ENCODE results near the gene ZNF518A. TPM values are rescaled to one million over a fixed set of nuclear protein-coding genes. Genes with fewer than 3 reads are reported as not detected.

Gene ZNF518A
- total RNA-seq, 1 experiment from 2014 or later, result 13.7 TPM

DNA sequence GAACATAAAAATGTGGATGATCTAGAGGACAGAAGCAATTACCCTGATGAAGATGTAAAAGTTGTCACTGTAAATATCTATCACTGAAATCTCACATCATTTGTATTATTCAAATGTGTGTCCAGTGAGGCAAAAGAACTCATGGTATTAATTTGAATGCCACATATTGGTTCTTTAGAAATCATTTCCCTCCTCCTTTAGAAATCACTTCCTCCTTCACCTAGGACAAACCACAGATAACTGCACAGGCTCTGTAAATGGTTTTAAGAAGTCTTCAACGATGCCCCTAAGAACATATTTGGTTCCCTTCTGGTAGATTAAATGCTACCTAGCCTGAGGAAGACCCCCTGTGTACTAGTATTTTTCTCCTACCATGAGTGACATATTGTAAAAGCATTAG lies 33.1 kb upstream of the ZNF518A start:
- TF ChIP-seq, protein P1, sequence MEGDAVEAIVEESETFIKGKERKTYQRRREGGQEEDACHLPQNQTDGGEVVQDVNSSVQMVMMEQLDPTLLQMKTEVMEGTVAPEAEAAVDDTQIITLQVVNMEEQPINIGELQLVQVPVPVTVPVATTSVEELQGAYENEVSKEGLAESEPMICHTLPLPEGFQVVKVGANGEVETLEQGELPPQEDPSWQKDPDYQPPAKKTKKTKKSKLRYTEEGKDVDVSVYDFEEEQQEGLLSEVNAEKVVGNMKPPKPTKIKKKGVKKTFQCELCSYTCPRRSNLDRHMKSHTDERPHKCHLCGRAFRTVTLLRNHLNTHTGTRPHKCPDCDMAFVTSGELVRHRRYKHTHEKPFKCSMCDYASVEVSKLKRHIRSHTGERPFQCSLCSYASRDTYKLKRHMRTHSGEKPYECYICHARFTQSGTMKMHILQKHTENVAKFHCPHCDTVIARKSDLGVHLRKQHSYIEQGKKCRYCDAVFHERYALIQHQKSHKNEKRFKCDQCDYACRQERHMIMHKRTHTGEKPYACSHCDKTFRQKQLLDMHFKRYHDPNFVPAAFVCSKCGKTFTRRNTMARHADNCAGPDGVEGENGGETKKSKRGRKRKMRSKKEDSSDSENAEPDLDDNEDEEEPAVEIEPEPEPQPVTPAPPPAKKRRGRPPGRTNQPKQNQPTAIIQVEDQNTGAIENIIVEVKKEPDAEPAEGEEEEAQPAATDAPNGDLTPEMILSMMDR (conservative IDR thresholded peaks at IDR 0.05; ENCODE audit: low read depth, low read length), result no peak
- TF ChIP-seq EZH2 (IDR thresholded peaks at IDR 0.05; ENCODE audit: borderline replicate concordance, low read depth, low read length, poor library complexity, severe bottlenecking), result no peak
- Histone ChIP-seq H3K27ac (ENCODE audit: low read depth, low read length, poor library complexity, severe bottlenecking) (no peak overlapping the region), H3K4me3 (ENCODE audit: low read depth, low read length, poor library complexity, severe bottlenecking) (no peak overlapping the region), H3K36me3 (ENCODE audit: insufficient read depth, low read length, poor library complexity, severe bottlenecking) (no peaks in the 10 kb centered on the region), H3K27me3 (replicated peaks; ENCODE audit: insufficient read depth, low read depth, low read length, poor library complexity) (peaks cover 61% of the 10 kb centered on the region), H3K9me3 (ENCODE audit: low read depth, low read length, poor library complexity, severe bottlenecking) (no peaks in the 10 kb centered on the region), H3K4me1 (ENCODE audit: insufficient read depth, low read length, poor library complexity, severe bottlenecking) (no peaks in the 10 kb centered on the region)
- intact Hi-C loops (cut with micrococcal nuclease; ENCODE audit: unreplicated experiment), result no loop called here
- BruUV-seq (replicated peaks), result no TSS peak
- DNase-seq (ENCODE audit: low spot score), result no peak
- POLR2A ChIA-PET (ENCODE audit: low non-redundant PET), result no interaction called here
- CTCF ChIA-PET, result no interaction called here

DNA sequence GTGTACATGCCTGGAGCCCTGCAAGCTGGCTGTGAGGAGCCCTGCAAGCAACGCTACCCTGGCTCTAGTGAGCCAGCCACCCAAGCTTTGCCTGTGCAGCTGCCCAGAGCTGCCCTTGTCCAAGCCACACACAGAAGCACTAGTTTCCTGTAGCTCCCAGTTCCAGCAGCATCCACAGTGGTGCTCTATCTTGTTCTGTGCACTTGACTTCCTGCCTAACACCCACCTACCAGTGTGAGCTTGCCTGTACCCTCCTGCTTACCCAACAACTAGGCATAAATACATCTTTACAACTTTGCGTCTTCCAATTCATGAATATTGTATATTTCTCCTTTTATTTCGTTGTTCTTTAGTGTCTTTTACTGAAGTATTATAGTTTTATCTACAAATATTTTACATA lies 32.2 kb upstream of the ZNF518A start:
- H3K4me1 ChIP-seq (ENCODE audit: insufficient read depth, low read length, poor library complexity, severe bottlenecking), result no peaks in the 10 kb centered on the region
- H3K27me3 ChIP-seq (replicated peaks; ENCODE audit: insufficient read depth, low read depth, low read length, poor library complexity), result peaks cover 65% of the 10 kb centered on the region
- intact Hi-C loops (cut with micrococcal nuclease; ENCODE audit: unreplicated experiment), result no loop called here
- no peak for DNase-seq (ENCODE audit: low spot score)
- ChIA-PET CTCF (no interaction called here), POLR2A (ENCODE audit: low non-redundant PET) (no interaction called here)
- H3K4me3 ChIP-seq (ENCODE audit: low read depth, low read length, poor library complexity, severe bottlenecking), result no peak overlapping the region
- H3K27ac ChIP-seq (ENCODE audit: low read depth, low read length, poor library complexity, severe bottlenecking), result no peak overlapping the region
- H3K9me3 ChIP-seq (ENCODE audit: low read depth, low read length, poor library complexity, severe bottlenecking), result no peaks in the 10 kb centered on the region
- H3K36me3 ChIP-seq (ENCODE audit: insufficient read depth, low read length, poor library complexity, severe bottlenecking), result no peaks in the 10 kb centered on the region
- BruUV-seq (replicated peaks), result no TSS peak
- no peak for TF ChIP-seq EZH2 (IDR thresholded peaks at IDR 0.05; ENCODE audit: borderline replicate concordance, low read depth, low read length, poor library complexity, severe bottlenecking)
- TF ChIP-seq, protein P1 (conservative IDR thresholded peaks at IDR 0.05; ENCODE audit: low read depth, low read length), result no peak

DNA sequence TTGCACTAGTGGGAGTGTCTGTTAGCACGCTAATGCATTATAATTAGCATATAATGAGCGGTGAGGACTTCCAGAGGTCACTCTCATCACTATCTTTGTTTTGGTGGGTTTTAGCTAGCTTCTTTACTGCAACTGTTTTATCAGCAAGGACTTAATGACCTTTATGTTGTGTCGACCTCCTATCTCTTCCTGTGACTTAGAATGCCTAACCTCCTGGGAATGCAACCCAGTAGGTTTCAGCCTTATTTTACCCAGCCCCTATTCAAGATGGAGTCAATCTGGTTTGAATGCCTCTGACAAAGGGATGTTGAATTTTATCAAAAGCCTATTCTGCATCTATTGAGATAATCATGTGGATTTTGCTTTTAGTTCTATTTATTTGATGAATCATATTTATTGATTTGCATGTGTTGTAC lies 22.5 kb upstream of the ZNF518A start:
- POLR2A ChIA-PET (ENCODE audit: low non-redundant PET), result no interaction called here
- CTCF ChIA-PET, result interaction anchor here (0.6 kb wide), 1 partner anchor 1013 kb away, joined by 4 read pairs; no protein-coding TSS in a partner anchor
- intact Hi-C loops (cut with micrococcal nuclease; ENCODE audit: unreplicated experiment), result no loop called here

More for the DNA sequence above, 22.5 kb upstream of the ZNF518A start:
- Histone ChIP-seq H3K36me3 (ENCODE audit: insufficient read depth, low read length, poor library complexity, severe bottlenecking) (no peaks in the 10 kb centered on the region), H3K27me3 (replicated peaks; ENCODE audit: insufficient read depth, low read depth, low read length, poor library complexity) (peaks cover 66% of the 10 kb centered on the region), H3K9me3 (ENCODE audit: low read depth, low read length, poor library complexity, severe bottlenecking) (no peaks in the 10 kb centered on the region), H3K4me3 (ENCODE audit: low read depth, low read length, poor library complexity, severe bottlenecking) (no peak overlapping the region), H3K27ac (ENCODE audit: low read depth, low read length, poor library complexity, severe bottlenecking) (no peak overlapping the region), H3K4me1 (ENCODE audit: insufficient read depth, low read length, poor library complexity, severe bottlenecking) (no peaks in the 10 kb centered on the region)
- DNase-seq (ENCODE audit: low spot score), result no peak
- TF ChIP-seq EZH2 (IDR thresholded peaks at IDR 0.05; ENCODE audit: borderline replicate concordance, low read depth, low read length, poor library complexity, severe bottlenecking), result no peak
- TF ChIP-seq, protein P1 (conservative IDR thresholded peaks at IDR 0.05; ENCODE audit: low read depth, low read length), result no peak
- no TSS peak for BruUV-seq (replicated peaks)
